Mesenchymal stem cell (in vitro differentiated cells and primary cell): Measurements from ENCODE around the gene TRIM28.
A peak's percentile ranks its signal among the peaks of the same experiment; 100 is the strongest.

ENCODE experiments used
- DNase-seq: peaks from one replicate; pipeline ENCODE4 v3.0.0-alpha.2; 2013
- H2AFZ ChIP-seq: one replicate; pipeline ENCODE4 v1.6.1; 2013; ENCODE audit warnings: low read depth, mild to moderate bottlenecking, control low read depth, inconsistent platforms, low read length, moderate library complexity
- H2AK5ac ChIP-seq: 2 replicates; pipeline ENCODE4 v1.6.1; 2013; ENCODE audit warnings: low read length, moderate library complexity, mild to moderate bottlenecking, inconsistent platforms; ENCODE audit not compliant: severe bottlenecking
- H2BK120ac ChIP-seq: one replicate; pipeline ENCODE4 v1.6.1; 2013; ENCODE audit warnings: low read depth, mild to moderate bottlenecking, inconsistent platforms, low read length, moderate library complexity
- H2BK12ac ChIP-seq, 2 experiments: one replicate each; pipeline ENCODE4 v1.6.1; 2013; ENCODE audit warnings: inconsistent platforms in 2 of 2, low read length in 2 of 2, mild to moderate bottlenecking in 2 of 2, moderate library complexity in 2 of 2, control low read depth in 1 of 2
- H2BK15ac ChIP-seq: one replicate; pipeline ENCODE4 v1.6.1; 2013; ENCODE audit warnings: mild to moderate bottlenecking, low read depth, inconsistent platforms; ENCODE audit not compliant: poor library complexity, severe bottlenecking
- H2BK5ac ChIP-seq: 2 replicates; pipeline ENCODE4 v1.6.1; 2013; ENCODE audit warnings: low read depth, mild to moderate bottlenecking, low read length, control low read depth, inconsistent platforms; ENCODE audit not compliant: poor library complexity, severe bottlenecking
- H3K14ac ChIP-seq, 2 experiments: one replicate each; pipeline ENCODE4 v1.6.1; 2013; ENCODE audit warnings: inconsistent platforms in 2 of 2, low read length in 2 of 2, control low read depth in 1 of 2, mild to moderate bottlenecking in 1 of 2, moderate library complexity in 1 of 2
- H3K18ac ChIP-seq, 2 experiments: one replicate each; pipeline ENCODE4 v1.6.1; 2013; ENCODE audit warnings: inconsistent platforms in 2 of 2, low read length in 2 of 2, control low read depth in 1 of 2, low read depth in 1 of 2, mild to moderate bottlenecking in 1 of 2
- H3K23ac ChIP-seq, 2 experiments: one replicate each; pipeline ENCODE4 v1.6.1; 2013; ENCODE audit warnings: inconsistent platforms in 2 of 2, low read length in 2 of 2, mild to moderate bottlenecking in 2 of 2, moderate library complexity in 2 of 2, control low read depth in 1 of 2
- H3K27ac ChIP-seq: 2 replicates; pipeline ENCODE4 v1.5.1; 2013; ENCODE audit warnings: mild to moderate bottlenecking, moderate library complexity, low read length, control low read depth, inconsistent platforms; ENCODE audit not compliant: poor library complexity, severe bottlenecking
- H3K27me3 ChIP-seq, 2 experiments: 2 replicates each; pipeline versions ENCODE4 v1.6.1 to v1.7.0; 2013; ENCODE audit warnings: low read length in 2 of 2, mild to moderate bottlenecking in 2 of 2, moderate library complexity in 2 of 2, control low read depth in 1 of 2, inconsistent platforms in 1 of 2; ENCODE audit not compliant: control insufficient read depth in 1 of 2, insufficient read depth in 1 of 2
- H3K36me3 ChIP-seq, 2 experiments: 2 replicates each; pipeline versions ENCODE4 v1.6.1 to v1.7.0; 2013; ENCODE audit warnings: low read length in 2 of 2, control low read depth in 1 of 2, inconsistent platforms in 1 of 2, low read depth in 1 of 2, mild to moderate bottlenecking in 1 of 2; ENCODE audit not compliant: insufficient read depth in 2 of 2, control insufficient read depth in 1 of 2
- H3K4ac ChIP-seq, 2 experiments: one replicate each; pipeline ENCODE4 v1.6.1; 2013; ENCODE audit warnings: inconsistent platforms in 2 of 2, low read length in 2 of 2, mild to moderate bottlenecking in 2 of 2, moderate library complexity in 2 of 2, control low read depth in 1 of 2, low read depth in 1 of 2
- H3K4me1 ChIP-seq: 2 replicates; pipeline ENCODE4 v1.6.1; 2013; ENCODE audit warnings: low read depth, low read length, control low read depth; ENCODE audit not compliant: control insufficient read depth, insufficient read depth
- H3K4me2 ChIP-seq: 2 replicates; pipeline ENCODE4 v1.6.1; 2013; ENCODE audit warnings: low read length, mild to moderate bottlenecking, inconsistent platforms; ENCODE audit not compliant: poor library complexity, severe bottlenecking
- H3K4me3 ChIP-seq, 2 experiments: 2 replicates each; pipeline versions ENCODE4 v1.5.1 to v1.7.0; 2013; ENCODE audit warnings: low read length in 2 of 2, mild to moderate bottlenecking in 2 of 2, control low read depth in 1 of 2, low read depth in 1 of 2; ENCODE audit not compliant: insufficient read depth in 1 of 2
- H3K79me1 ChIP-seq: replicated peaks from 2 replicates; pipeline ENCODE4 v1.6.1; 2013; ENCODE audit warnings: mild to moderate bottlenecking, control low read depth, low read length, inconsistent platforms; ENCODE audit not compliant: poor library complexity, severe bottlenecking
- H3K9ac ChIP-seq: 2 replicates; pipeline ENCODE4 v1.7.0; 2013; ENCODE audit warnings: mild to moderate bottlenecking, low read length, moderate library complexity
- H3K9me3 ChIP-seq: 2 replicates; pipeline ENCODE4 v1.7.0; 2013; ENCODE audit warnings: mild to moderate bottlenecking, low read length; ENCODE audit not compliant: control insufficient read depth
- H4K8ac ChIP-seq: one replicate; pipeline ENCODE4 v1.6.1; 2013; ENCODE audit warnings: inconsistent platforms, mild to moderate bottlenecking, low read length, moderate library complexity
- H4K91ac ChIP-seq: one replicate; pipeline ENCODE4 v1.6.1; 2013; ENCODE audit warnings: mild to moderate bottlenecking, low read length, inconsistent platforms
- WGBS: methylation state at CpG from one replicate; pipeline ENCODE4 v1.1.7; 2013; ENCODE audit warnings: mixed read lengths; 5-methylcytosine and 5-hydroxymethylcytosine counted together

Gene TRIM28

GRCh38 chr19:58516964-58517833 is 26.7 kb upstream of the TRIM28 start:
- Histone ChIP-seq H3K4ac (no peak overlapping the region), H3K23ac (no peak overlapping the region), H3K27me3 (no peaks in the 10 kb centered on the region), H2BK5ac (no peak overlapping the region), H3K27ac (no peak overlapping the region), H4K8ac (no peak overlapping the region), H3K79me1 (peaks cover 38% of the 10 kb centered on the region), H3K9me3 (no peaks in the 10 kb centered on the region), H2BK120ac (no peak overlapping the region), H3K4me3 (peak overlapping the region in 1 of 2 experiments; percentile 13), H3K4me1 (peaks cover 29% of the 10 kb centered on the region), H3K9ac (peak overlapping the region; percentile 98), H3K14ac (no peak overlapping the region), H3K18ac (no peak overlapping the region), H2AFZ (no peak overlapping the region), H3K4me2 (no peak overlapping the region), H3K36me3 (peaks cover 22 to 48% of the 10 kb centered on the region in 2 experiments), H4K91ac (peak overlapping the region; percentile 52), H2BK12ac (no peak overlapping the region), H2AK5ac (no peak overlapping the region), H2BK15ac (no peak overlapping the region)
- DNase-seq, result no peak
- WGBS, result 97% methylated on average over 62 of the region's 65 CpGs

GRCh38 chr19:58518256-58519086 is 25.4 kb upstream of the TRIM28 start:
- Histone ChIP-seq H3K27me3 (no peaks in the 10 kb centered on the region), H3K4me3 (peak overlapping the region; percentile 78 to 95), H4K91ac (no peak overlapping the region), H3K27ac (peak overlapping the region; percentile 84), H2BK5ac (no peak overlapping the region), H2AFZ (no peak overlapping the region), H3K9me3 (no peaks in the 10 kb centered on the region), H3K23ac (peak overlapping the region in 1 of 2 experiments; percentile 57), H2AK5ac (peak overlapping the region; percentile 16), H3K4ac (peak overlapping the region; percentile 84 to 92), H3K9ac (peak overlapping the region; percentile 98), H2BK15ac (no peak overlapping the region), H3K4me2 (peak overlapping the region; percentile 80), H3K14ac (peak overlapping the region in 1 of 2 experiments; percentile 71), H2BK120ac (no peak overlapping the region), H3K18ac (peak overlapping the region; percentile 56 to 98), H4K8ac (no peak overlapping the region), H3K36me3 (peaks cover 22 to 35% of the 10 kb centered on the region in 2 experiments), H3K79me1 (peaks cover 30% of the 10 kb centered on the region), H3K4me1 (peaks cover 29% of the 10 kb centered on the region), H2BK12ac (peak overlapping the region in 1 of 2 experiments; percentile 25)
- WGBS, result 19% methylated on average over 17 of the region's 22 CpGs
- DNase-seq, result no peak

- Histone ChIP-seq H2BK15ac (no peak overlapping the region), H2AFZ (peak overlapping the region; percentile 83), H3K18ac (peak overlapping the region; percentile 79 to 98), H3K4ac (peak overlapping the region; percentile 84 to 92), H3K4me3 (peak overlapping the region; percentile 78 to 95), H3K9ac (peak overlapping the region; percentile 98), H3K23ac (peak overlapping the region in 1 of 2 experiments; percentile 81), H2BK5ac (peak overlapping the region; percentile 59), H2BK12ac (peak overlapping the region in 1 of 2 experiments; percentile 8), H3K36me3 (peaks cover 22 to 30% of the 10 kb centered on the region in 2 experiments), H3K4me1 (peaks cover 28% of the 10 kb centered on the region), H2BK120ac (peak overlapping the region; percentile 42), H3K9me3 (no peaks in the 10 kb centered on the region), H4K91ac (peak overlapping the region; percentile 97), H4K8ac (peak overlapping the region; percentile 93), H3K27me3 (no peaks in the 10 kb centered on the region), H3K4me2 (peak overlapping the region; percentile 80), H3K79me1 (peaks cover 25% of the 10 kb centered on the region), H2AK5ac (no peak overlapping the region), H3K27ac (peak overlapping the region; percentile 84), H3K14ac (peak overlapping the region in 1 of 2 experiments; percentile 68)
- WGBS, result under 1% methylated on average over 13 of the region's 14 CpGs
- DNase-seq, result peak; percentile 88
Measured at GRCh38 chr19:58519087-58519354, 24.8 kb upstream of the TRIM28 start.
